Caco-2 (cell line): ENCODE results near the gene PLSCR3. TPM values are rescaled to one million over a fixed set of nuclear protein-coding genes. Genes with fewer than 3 reads are reported as not detected.

Experiments
- BruUV-seq: library from RNA; stranded (reverse); fragments of 400-500 nt; replicated peaks from 2 replicates; lab custom pipeline; 2021; lab: Mats Ljungman, UMichigan
- CTCF ChIA-PET: fragments of 300-600 bp; sonication (Branson Sonifier 250); formaldehyde crosslinking; loops from one replicate; lab custom pipeline; 2022; ENCODE audit warnings: antibody characterized with exemption; lab: Charles Lee
- POLR2A ChIA-PET: fragments of 300-600 bp; sonication (Branson Sonifier 250); formaldehyde crosslinking; loops from one replicate; lab custom pipeline; 2022; ENCODE audit warnings: antibody characterized with exemption; lab: Charles Lee
- DNase-seq, 2 experiments: peaks; one replicate each; pipeline versions ENCODE4 v3.0.0 to v3.0.0-alpha.2; 2020 to 2022
- H3K27me3 ChIP-seq: replicated peaks from 2 replicates; pipeline ENCODE4 v1.6.0; 2011; ENCODE audit warnings: low read length; ENCODE audit not compliant: control insufficient read depth, insufficient read depth
- H3K36me3 ChIP-seq: 2 replicates; pipeline ENCODE4 v1.5.1; 2011; ENCODE audit warnings: low read length; ENCODE audit not compliant: control insufficient read depth, insufficient read depth
- H3K4me1 ChIP-seq: fragments of 250-450 bp; sonication (Bioruptor Pico); 2 replicates; pipeline ENCODE4 v1.5.1; 2020; ENCODE audit warnings: mild to moderate bottlenecking
- H3K4me3 ChIP-seq: 2 replicates; pipeline ENCODE4 v1.5.1; 2011; ENCODE audit warnings: low read depth, mild to moderate bottlenecking, control low read depth, low read length
- H3K9me3 ChIP-seq: fragments of 250-450 bp; sonication (Bioruptor Pico); 2 replicates; pipeline ENCODE4 v1.5.1; 2020; ENCODE audit warnings: mild to moderate bottlenecking, moderate library complexity
- H3K27ac Mint-ChIP-seq: one replicate; pipeline ENCODE4 v1.8.0; 2022; ENCODE audit warnings: mixed read lengths; ENCODE audit not compliant: unreplicated experiment
- H3K27me3 Mint-ChIP-seq: one replicate; pipeline ENCODE4 v1.8.0; 2022; ENCODE audit warnings: mixed read lengths; ENCODE audit not compliant: insufficient read depth, unreplicated experiment
- H3K36me3 Mint-ChIP-seq: one replicate; pipeline ENCODE4 v1.8.0; 2022; ENCODE audit warnings: mild to moderate bottlenecking, mixed read lengths; ENCODE audit not compliant: insufficient read depth, unreplicated experiment
- H3K4me1 Mint-ChIP-seq: one replicate; pipeline ENCODE4 v1.8.0; 2022; ENCODE audit warnings: low read depth, mixed read lengths; ENCODE audit not compliant: unreplicated experiment
- H3K4me3 Mint-ChIP-seq: one replicate; pipeline ENCODE4 v1.8.0; 2022; ENCODE audit warnings: mild to moderate bottlenecking, moderate library complexity, mixed read lengths; ENCODE audit not compliant: unreplicated experiment
- H3K9me3 Mint-ChIP-seq: one replicate; pipeline ENCODE4 v1.8.0; 2022; ENCODE audit warnings: mixed read lengths; ENCODE audit not compliant: unreplicated experiment
- CTCF ChIP-seq, 2 experiments: fragments of 200-600 bp in 1 of 2; IDR thresholded peaks; 1 replicate in 1 of 2; 2 replicates in 1 of 2; pipeline versions ENCODE4 v1.5.1 to v1.8.0; 2011 to 2022; ENCODE audit warnings: antibody characterized with exemption in 1 of 2, control low read depth in 1 of 2, inconsistent platforms in 1 of 2, low read depth in 1 of 2, low read length in 1 of 2, mild to moderate bottlenecking in 1 of 2, moderate library complexity in 1 of 2; ENCODE audit not compliant: insufficient read depth in 1 of 2, severe bottlenecking in 1 of 2, unreplicated experiment in 1 of 2
- intact Hi-C: fragments of 100-400 bp; cut with micrococcal nuclease; formaldehyde crosslinking; loops from one replicate; pipeline ENCODE4 v1.10.0; 2022; ENCODE audit not compliant: unreplicated experiment
- total RNA-seq: library from RNA; stranded (reverse); gene quantifications from 2 replicates; pipeline ENCODE4 v1.2.3, GENCODE V29; 2022

The PLSCR3 gene
- total RNA-seq, 1 experiment from 2014 or later, result 14.5 TPM

- no peaks in the 10 kb centered on the region for H3K36me3 ChIP-seq
- POLR2A ChIA-PET, result no interaction called here
Observed at GRCh38 chr17:7383742-7384488, 10.4 kb downstream of the PLSCR3 start.

DNA sequence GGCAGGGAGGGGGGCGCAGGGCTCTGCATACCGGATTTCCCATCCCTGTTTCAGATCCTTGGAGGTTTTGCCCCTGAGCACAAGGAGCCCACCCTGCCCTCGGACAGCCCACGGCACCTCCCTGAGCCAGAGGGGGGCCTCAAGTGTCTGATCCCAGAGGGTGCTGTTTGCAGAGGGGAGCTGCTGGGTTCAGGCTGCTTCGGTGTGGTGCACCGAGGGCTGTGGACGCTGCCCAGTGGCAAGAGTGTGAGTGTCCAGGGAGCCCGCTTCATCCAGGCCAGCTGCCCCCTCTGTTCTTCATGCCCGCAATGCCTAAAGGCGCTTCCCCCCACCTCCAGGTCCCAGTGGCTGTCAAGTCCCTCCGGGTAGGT is 11.0 kb downstream of the PLSCR3 start:
- ChIA-PET POLR2A (no interaction called here), CTCF (no interaction called here)
- intact Hi-C loops, result no loop called here
- H3K4me3 Mint-ChIP-seq, result no peak overlapping the region
- H3K27me3 Mint-ChIP-seq, result no peaks in the 10 kb centered on the region
- peaks cover 7% of the 10 kb centered on the region for H3K4me1 Mint-ChIP-seq
- no TSS peak for BruUV-seq
- no peaks in the 10 kb centered on the region for H3K27me3 ChIP-seq
- H3K36me3 ChIP-seq, result no peaks in the 10 kb centered on the region
- no peak for DNase-seq
- H3K27ac Mint-ChIP-seq, result no peak overlapping the region
- TF ChIP-seq CTCF (IDR thresholded peaks at IDR 0.05; ENCODE audit: insufficient read depth in 1 of 2, low read depth in 1 of 2, low read length in 1 of 2, severe bottlenecking in 1 of 2, unreplicated experiment in 1 of 2), result no peak
- no peaks in the 10 kb centered on the region for H3K4me1 ChIP-seq
- peaks cover 5% of the 10 kb centered on the region for H3K36me3 Mint-ChIP-seq
- no peaks in the 10 kb centered on the region for H3K9me3 Mint-ChIP-seq
- H3K9me3 ChIP-seq, result no peaks in the 10 kb centered on the region
- H3K4me3 ChIP-seq, result no peak overlapping the region

More at GRCh38 chr17:7383742-7384488, 10.4 kb downstream of the PLSCR3 start:
- Mint-ChIP-seq H3K4me3 (no peak overlapping the region), H3K27me3 (no peaks in the 10 kb centered on the region), H3K36me3 (peaks cover 5% of the 10 kb centered on the region), H3K9me3 (no peaks in the 10 kb centered on the region), H3K4me1 (peaks cover 7% of the 10 kb centered on the region), H3K27ac (no peak overlapping the region)
- CTCF ChIA-PET, result no interaction called here
- TF ChIP-seq CTCF (IDR thresholded peaks at IDR 0.05; ENCODE audit: insufficient read depth in 1 of 2, low read depth in 1 of 2, low read length in 1 of 2, severe bottlenecking in 1 of 2, unreplicated experiment in 1 of 2), result no peak
- no TSS peak for BruUV-seq
- no peak for DNase-seq
- intact Hi-C loops, result no loop called here
- Histone ChIP-seq H3K4me1 (no peaks in the 10 kb centered on the region), H3K4me3 (no peak overlapping the region), H3K27me3 (no peaks in the 10 kb centered on the region), H3K9me3 (no peaks in the 10 kb centered on the region)

- Mint-ChIP-seq H3K9me3 (no peaks in the 10 kb centered on the region), H3K4me1 (peaks cover 7% of the 10 kb centered on the region), H3K27me3 (no peaks in the 10 kb centered on the region), H3K4me3 (no peak overlapping the region), H3K36me3 (peaks cover 5% of the 10 kb centered on the region), H3K27ac (no peak overlapping the region)
- Histone ChIP-seq H3K9me3 (no peaks in the 10 kb centered on the region), H3K27me3 (no peaks in the 10 kb centered on the region), H3K4me3 (no peak overlapping the region), H3K36me3 (no peaks in the 10 kb centered on the region), H3K4me1 (no peaks in the 10 kb centered on the region)
- CTCF ChIA-PET, result no interaction called here
- no peak for DNase-seq
- POLR2A ChIA-PET, result no interaction called here
- intact Hi-C loops, result no loop called here
- BruUV-seq, result no TSS peak
- TF ChIP-seq CTCF (IDR thresholded peaks at IDR 0.05; ENCODE audit: insufficient read depth in 1 of 2, low read depth in 1 of 2, low read length in 1 of 2, severe bottlenecking in 1 of 2, unreplicated experiment in 1 of 2), result no peak
Observed at GRCh38 chr17:7382901-7383300, 11.4 kb downstream of the PLSCR3 start.
